Measurements from ENCODE around the gene TTC16. TPM values are rescaled to one million over a fixed set of nuclear protein-coding genes. Genes with fewer than 3 reads are reported as not detected.

The TTC16 gene
- total and polyA plus RNA-seq, 2 donors (not counting 3 experiments of a cell fraction or from before 2014, with no cell fraction given), result not detected

DNA sequence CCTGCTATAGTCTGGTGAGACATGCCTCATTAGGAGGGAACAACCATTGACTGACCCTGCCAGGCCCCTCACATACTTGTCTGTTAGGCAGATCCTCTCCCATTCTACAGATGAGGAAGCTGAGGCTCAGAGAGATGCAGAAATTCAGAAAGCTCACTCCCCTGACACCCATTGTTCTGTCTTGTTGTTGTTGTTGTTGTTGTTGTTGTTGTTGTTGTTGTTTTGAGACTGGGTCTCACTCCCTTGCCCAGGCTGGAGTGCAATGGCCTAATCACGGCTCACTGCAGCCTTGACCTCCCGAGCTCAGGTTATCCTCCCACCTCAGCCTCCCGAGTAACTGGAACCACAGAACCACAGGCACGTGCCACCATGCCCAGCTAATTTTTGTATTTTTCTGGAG lies 22.2 kb upstream of the TTC16 start:
- H3K79me2 ChIP-seq (ENCODE audit: control insufficient read depth, insufficient read depth, low read length), result no peaks in the 10 kb centered on the region
- POLR2A ChIA-PET, result no interaction called here
- dilution Hi-C loops (cut with MboI; ENCODE audit: extremely low pct_ligation_motif_present, low sequenced_read_pairs) (no loop called here), intact Hi-C loops (cut with micrococcal nuclease) (no loop called here)
- DNase-seq (ENCODE audit: low read depth, low spot score) (no peak), FAIRE-seq (no peak)
- H3K9me1 ChIP-seq (replicated peaks; ENCODE audit: control insufficient read depth, extremely low read depth, insufficient read depth, low read length), result no peaks in the 10 kb centered on the region
- H3K4me2 ChIP-seq (ENCODE audit: insufficient read depth, low read length), result no peak overlapping the region
- H3K27ac ChIP-seq (ENCODE audit: insufficient read depth, low read depth, low read length), result no peak overlapping the region
- no peaks in the 10 kb centered on the region for H3K27me3 ChIP-seq (ENCODE audit: control insufficient read depth in 2 of 2, insufficient read depth in 2 of 2, low read length in 2 of 2)
- CTCF ChIA-PET, result interaction anchor here (0.5 to 1.5 kb wide), 2 partner anchors 41 to 161 kb away, joined by 3 to 4 read pairs; partner anchors contain the start of gene ENG
- BruUV-seq (replicated peaks), result no TSS peak
- H3K9ac ChIP-seq (replicated peaks; ENCODE audit: extremely low read depth, insufficient read depth, low read length), result no peak overlapping the region
- no peak overlapping the region for H3K4me3 ChIP-seq (replicated peaks in 1 of 3; ENCODE audit: insufficient read depth in 1 of 3, low read depth in 1 of 3, low read length in 3 of 3)
- no peaks in the 10 kb centered on the region for H3K9me3 ChIP-seq (replicated peaks; ENCODE audit: control insufficient read depth, insufficient read depth, low read length)
- H4K20me1 ChIP-seq (replicated peaks; ENCODE audit: control insufficient read depth, extremely low read depth, insufficient read depth, low read length), result no peaks in the 10 kb centered on the region
- TF ChIP-seq EZH2 (IDR thresholded peaks at IDR 0.05; ENCODE audit: borderline replicate concordance, low read depth, low read length, severe bottlenecking), result no peak
- no peak for TF ChIP-seq POLR2AphosphoS5 (IDR thresholded peaks at IDR 0.05; ENCODE audit: insufficient read depth, low read depth, low read length)
- TF ChIP-seq GATA2 (IDR thresholded peaks at IDR 0.05; ENCODE audit: insufficient read depth, insufficient read length, low read depth, low read length), result no peak
- TF ChIP-seq POLR2A (IDR thresholded peaks at IDR 0.05; ENCODE audit: low read depth, low read length), result no peak
- TF ChIP-seq, protein P1, sequence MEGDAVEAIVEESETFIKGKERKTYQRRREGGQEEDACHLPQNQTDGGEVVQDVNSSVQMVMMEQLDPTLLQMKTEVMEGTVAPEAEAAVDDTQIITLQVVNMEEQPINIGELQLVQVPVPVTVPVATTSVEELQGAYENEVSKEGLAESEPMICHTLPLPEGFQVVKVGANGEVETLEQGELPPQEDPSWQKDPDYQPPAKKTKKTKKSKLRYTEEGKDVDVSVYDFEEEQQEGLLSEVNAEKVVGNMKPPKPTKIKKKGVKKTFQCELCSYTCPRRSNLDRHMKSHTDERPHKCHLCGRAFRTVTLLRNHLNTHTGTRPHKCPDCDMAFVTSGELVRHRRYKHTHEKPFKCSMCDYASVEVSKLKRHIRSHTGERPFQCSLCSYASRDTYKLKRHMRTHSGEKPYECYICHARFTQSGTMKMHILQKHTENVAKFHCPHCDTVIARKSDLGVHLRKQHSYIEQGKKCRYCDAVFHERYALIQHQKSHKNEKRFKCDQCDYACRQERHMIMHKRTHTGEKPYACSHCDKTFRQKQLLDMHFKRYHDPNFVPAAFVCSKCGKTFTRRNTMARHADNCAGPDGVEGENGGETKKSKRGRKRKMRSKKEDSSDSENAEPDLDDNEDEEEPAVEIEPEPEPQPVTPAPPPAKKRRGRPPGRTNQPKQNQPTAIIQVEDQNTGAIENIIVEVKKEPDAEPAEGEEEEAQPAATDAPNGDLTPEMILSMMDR (IDR thresholded peaks at IDR 0.05; ENCODE audit: extremely low read depth in 1 of 2, insufficient read depth in 1 of 2, low read depth in 1 of 2, low read length in 2 of 2), result no peak
- no peak for TF ChIP-seq MYC (IDR thresholded peaks at IDR 0.05; ENCODE audit: low read depth, low read length)
- H3K36me3 ChIP-seq (ENCODE audit: control insufficient read depth in 2 of 2, extremely low read depth in 1 of 2, insufficient read depth in 2 of 2, low read length in 2 of 2), result peaks cover 0 to 11% of the 10 kb centered on the region in 2 experiments
- H2AFZ ChIP-seq (ENCODE audit: low read depth, low read length), result no peak overlapping the region
- no peaks in the 10 kb centered on the region for H3K4me1 ChIP-seq (ENCODE audit: control insufficient read depth, extremely low read depth, insufficient read depth, low read length)
